Hepatocyte (in vitro differentiated cells): ENCODE data around the gene TSPAN4. TPM values are rescaled to one million over a fixed set of nuclear protein-coding genes. Genes with fewer than 3 reads are reported as not detected.

Source experiments
- DNase-seq: peaks from one replicate; pipeline ENCODE4 v3.0.0-alpha.2; 2016; ENCODE audit warnings: low spot score
- H2AFZ ChIP-seq: fragments of 200-600 bp; sonication (generic); 2 replicates; pipeline ENCODE4 v1.6.0; 2016; ENCODE audit warnings: antibody characterized with exemption, mild to moderate bottlenecking
- H3K27ac ChIP-seq: fragments of 200-600 bp; sonication (generic); 2 replicates; pipeline ENCODE4 v1.5.1; 2016; ENCODE audit warnings: mild to moderate bottlenecking
- H3K27me3 ChIP-seq: fragments of 200-600 bp; sonication (generic); 2 replicates; pipeline ENCODE4 v1.6.1; 2016
- H3K36me3 ChIP-seq: fragments of 200-600 bp; sonication (generic); replicated peaks from 2 replicates; pipeline ENCODE4 v1.5.1; 2016; ENCODE audit warnings: low read depth; ENCODE audit not compliant: insufficient read depth
- H3K4me1 ChIP-seq: fragments of 200-600 bp; sonication (generic); 2 replicates; pipeline ENCODE4 v1.5.1; 2016; ENCODE audit warnings: mild to moderate bottlenecking, moderate library complexity; ENCODE audit not compliant: insufficient read depth
- H3K4me2 ChIP-seq: fragments of 200-600 bp; sonication (generic); 2 replicates; pipeline ENCODE4 v1.6.0; 2016
- H3K4me3 ChIP-seq: fragments of 200-600 bp; sonication (generic); 2 replicates; pipeline ENCODE4 v1.5.1; 2016; ENCODE audit warnings: mild to moderate bottlenecking
- H3K79me2 ChIP-seq: fragments of 200-600 bp; sonication (generic); 2 replicates; pipeline ENCODE4 v1.6.0; 2017; ENCODE audit warnings: mild to moderate bottlenecking
- H3K9me2 ChIP-seq: fragments of 200-600 bp; sonication (generic); replicated peaks from 2 replicates; pipeline ENCODE4 v1.6.0; 2017; ENCODE audit warnings: mild to moderate bottlenecking; ENCODE audit not compliant: insufficient read depth
- H3K9me3 ChIP-seq: fragments of 200-600 bp; sonication (generic); 2 replicates; pipeline ENCODE4 v1.5.1; 2016; ENCODE audit warnings: low read depth, mild to moderate bottlenecking
- H4K20me1 ChIP-seq: fragments of 200-600 bp; sonication (generic); 2 replicates; pipeline ENCODE4 v1.6.0; 2016; ENCODE audit warnings: mild to moderate bottlenecking; ENCODE audit not compliant: insufficient read depth, poor library complexity, severe bottlenecking
- EZH2 ChIP-seq: fragments of 200-600 bp; sonication (generic); IDR thresholded peaks from 2 replicates; pipeline ENCODE4 v1.6.1; 2016; ENCODE audit warnings: antibody characterized with exemption, mild to moderate bottlenecking, borderline replicate concordance
- EZH2phosphoT487 ChIP-seq: fragments of 200-600 bp; sonication (generic); IDR thresholded peaks from one replicate; pipeline ENCODE4 v1.6.1; 2018; ENCODE audit warnings: antibody characterized with exemption, mild to moderate bottlenecking, low read depth, moderate library complexity; ENCODE audit not compliant: unreplicated experiment, severe bottlenecking
- WGBS: methylation state at CpG from one replicate; pipeline ENCODE4 v1.1.6; 2016; ENCODE audit warnings: low lambda C conversion rate; ENCODE audit errors: missing lambda C conversion rate; 5-methylcytosine and 5-hydroxymethylcytosine counted together
- polyA plus RNA-seq: library from polyadenylated mRNA; unstranded; fragments of >200 nt; fragmentation: Nextera tagmentation; extraction: Ambion mirVana; gene quantifications from 2 replicates; pipeline ENCODE4 v1.2.1, GENCODE V29; 2016
- total RNA-seq: library from RNA; depleted of rRNA; stranded (reverse); fragments of >200 nt; gene quantifications from 2 replicates; pipeline ENCODE4 v1.2.3, GENCODE V29; 2014
- TF ChIP-seq, protein P1 (sequence below): fragments of 200-600 bp; sonication (generic); IDR thresholded peaks from 2 replicates; pipeline ENCODE4 v1.5.1; 2016; ENCODE audit warnings: antibody characterized with exemption, mild to moderate bottlenecking; ENCODE audit not compliant: poor library complexity

TSPAN4 gene
- total and polyA plus RNA-seq, 2 experiments from 2014 or later: 82.8 to 148 TPM

DNA sequence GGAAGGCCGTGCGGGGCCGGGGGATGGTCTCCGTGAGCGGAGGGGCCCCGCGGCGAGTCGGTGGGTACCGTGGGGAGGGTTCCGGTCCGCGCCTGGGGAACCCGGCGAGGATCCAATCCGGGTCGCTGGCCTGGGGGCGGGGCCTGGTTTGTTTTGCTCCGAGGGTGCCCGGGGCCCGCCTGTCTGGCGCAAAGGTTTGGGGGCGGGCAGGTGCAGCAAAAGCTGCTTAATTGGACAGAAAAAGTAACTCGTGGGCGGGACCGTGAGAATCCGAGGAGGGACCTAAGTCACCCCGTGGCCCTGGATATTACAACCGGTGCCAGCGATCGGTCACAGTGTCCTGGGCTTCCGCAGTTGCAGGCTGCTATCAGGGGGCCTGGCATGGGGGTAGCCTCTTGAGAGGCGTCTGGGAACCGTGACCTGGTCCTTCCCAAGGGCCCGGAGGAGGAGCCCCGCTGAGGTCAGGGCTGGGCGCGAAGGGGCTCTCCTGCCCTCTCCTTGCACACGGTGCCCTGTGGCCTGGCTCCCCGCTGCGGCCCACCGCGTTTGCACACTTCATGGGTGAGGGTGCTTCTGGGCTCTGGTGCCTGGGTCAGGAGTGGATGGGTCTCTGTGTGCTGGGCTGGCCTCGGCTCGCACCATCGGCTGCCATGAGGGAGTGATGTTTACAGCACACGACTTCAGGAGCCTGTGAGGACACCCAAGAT, 22.6 kb upstream of the TSPAN4 start:
- H3K27ac ChIP-seq: peak overlapping the region; percentile 88
- WGBS: 11% methylated on average over 29 of the region's 47 CpGs

GRCh38 chr11:820655-821511, 21.8 kb upstream of the TSPAN4 start:
- Histone ChIP-seq H3K79me2 (peaks cover 19% of the 10 kb centered on the region), H3K4me3 (peak overlapping the region; percentile 89), H4K20me1 (peaks cover 16% of the 10 kb centered on the region), H3K9me2 (no peaks in the 10 kb centered on the region), H3K27me3 (peaks cover under 1% of the 10 kb centered on the region), H3K27ac (no peak overlapping the region), H3K9me3 (no peaks in the 10 kb centered on the region), H3K4me2 (peak overlapping the region; percentile 91), H3K4me1 (peaks cover 16% of the 10 kb centered on the region), H3K36me3 (no peaks in the 10 kb centered on the region), H2AFZ (no peak overlapping the region)
- 81% methylated on average over 11 of the region's 11 CpGs for WGBS
- DNase-seq: peak; percentile 62
- TF ChIP-seq EZH2phosphoT487: no peak

More for the DNA sequence above, 22.6 kb upstream of the TSPAN4 start:
- TF ChIP-seq EZH2phosphoT487 (no peak), EZH2 (no peak)
- TF ChIP-seq, protein P1, sequence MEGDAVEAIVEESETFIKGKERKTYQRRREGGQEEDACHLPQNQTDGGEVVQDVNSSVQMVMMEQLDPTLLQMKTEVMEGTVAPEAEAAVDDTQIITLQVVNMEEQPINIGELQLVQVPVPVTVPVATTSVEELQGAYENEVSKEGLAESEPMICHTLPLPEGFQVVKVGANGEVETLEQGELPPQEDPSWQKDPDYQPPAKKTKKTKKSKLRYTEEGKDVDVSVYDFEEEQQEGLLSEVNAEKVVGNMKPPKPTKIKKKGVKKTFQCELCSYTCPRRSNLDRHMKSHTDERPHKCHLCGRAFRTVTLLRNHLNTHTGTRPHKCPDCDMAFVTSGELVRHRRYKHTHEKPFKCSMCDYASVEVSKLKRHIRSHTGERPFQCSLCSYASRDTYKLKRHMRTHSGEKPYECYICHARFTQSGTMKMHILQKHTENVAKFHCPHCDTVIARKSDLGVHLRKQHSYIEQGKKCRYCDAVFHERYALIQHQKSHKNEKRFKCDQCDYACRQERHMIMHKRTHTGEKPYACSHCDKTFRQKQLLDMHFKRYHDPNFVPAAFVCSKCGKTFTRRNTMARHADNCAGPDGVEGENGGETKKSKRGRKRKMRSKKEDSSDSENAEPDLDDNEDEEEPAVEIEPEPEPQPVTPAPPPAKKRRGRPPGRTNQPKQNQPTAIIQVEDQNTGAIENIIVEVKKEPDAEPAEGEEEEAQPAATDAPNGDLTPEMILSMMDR: no peak
- peak overlapping the region; percentile 91 for H3K4me2 ChIP-seq
- no peaks in the 10 kb centered on the region for H3K36me3 ChIP-seq
- peak overlapping the region; percentile 89 for H3K4me3 ChIP-seq
- peak overlapping the region; percentile 58 for H2AFZ ChIP-seq
- no peaks in the 10 kb centered on the region for H3K9me3 ChIP-seq
- no peaks in the 10 kb centered on the region for H3K27me3 ChIP-seq
- peaks cover 16% of the 10 kb centered on the region for H3K4me1 ChIP-seq
- H4K20me1 ChIP-seq: peaks cover 16% of the 10 kb centered on the region
- H3K79me2 ChIP-seq: peaks cover 19% of the 10 kb centered on the region
- no peaks in the 10 kb centered on the region for H3K9me2 ChIP-seq
- peak; percentile 93 for DNase-seq

DNA sequence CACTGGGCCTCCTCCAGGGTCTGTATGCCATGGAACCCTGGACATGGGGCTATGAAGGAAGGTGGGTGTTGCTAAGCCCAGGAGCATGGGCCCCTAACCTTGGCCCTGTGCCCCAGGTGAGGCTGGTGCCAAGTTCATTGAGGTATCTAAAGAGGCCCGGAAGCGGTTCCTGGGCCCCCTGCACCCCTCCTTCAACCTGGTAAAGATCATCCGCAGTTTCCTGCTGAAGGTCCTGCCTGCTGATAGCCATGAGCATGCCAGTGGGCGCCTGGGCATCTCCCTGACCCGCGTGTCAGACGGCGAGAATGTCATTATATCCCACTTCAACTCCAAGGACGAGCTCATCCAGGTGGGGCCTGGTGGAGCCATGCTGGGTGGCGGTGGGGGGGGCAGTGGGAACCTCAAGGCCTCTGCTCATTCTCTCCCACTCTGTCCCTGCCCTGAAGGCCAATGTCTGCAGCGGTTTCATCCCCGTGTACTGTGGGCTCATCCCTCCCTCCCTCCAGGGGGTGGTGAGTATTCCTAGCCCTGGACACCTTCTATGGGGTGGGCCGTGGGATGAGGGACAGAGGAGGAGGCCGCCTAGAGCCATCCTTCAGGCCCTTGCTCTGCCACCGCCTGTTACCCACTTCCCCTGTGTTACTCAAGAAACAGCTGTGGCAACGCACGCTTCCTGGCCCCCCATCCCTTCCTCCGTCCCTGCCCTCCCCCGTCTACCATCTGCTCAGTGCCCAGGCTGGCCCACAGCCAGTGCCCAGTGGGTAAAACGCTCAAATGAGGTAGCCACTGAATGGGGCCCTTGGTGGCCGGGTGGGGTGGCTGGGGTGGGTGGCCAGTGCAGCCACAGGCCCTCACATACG, 20.9 kb upstream of the TSPAN4 start:
- DNase-seq: no peak
- Histone ChIP-seq H3K27ac (no peak overlapping the region), H3K79me2 (peaks cover 19% of the 10 kb centered on the region), H3K9me2 (no peaks in the 10 kb centered on the region), H2AFZ (no peak overlapping the region), H4K20me1 (peaks cover 16% of the 10 kb centered on the region), H3K4me3 (no peak overlapping the region), H3K36me3 (no peaks in the 10 kb centered on the region), H3K9me3 (no peaks in the 10 kb centered on the region), H3K27me3 (peaks cover 9% of the 10 kb centered on the region), H3K4me1 (peaks cover 24% of the 10 kb centered on the region), H3K4me2 (peak overlapping the region; percentile 91)
- TF ChIP-seq, protein P1: no peak
- no peak for TF ChIP-seq EZH2phosphoT487
- TF ChIP-seq EZH2: no peak
- WGBS: 96% methylated on average over 19 of the region's 22 CpGs
